ENCODE results near the gene RSPH1. TPM values are rescaled to one million over a fixed set of nuclear protein-coding genes. Genes with fewer than 3 reads are reported as not detected.

RSPH1 gene
- total RNA-seq, 1 experiment from 2014 or later: not detected

DNA sequence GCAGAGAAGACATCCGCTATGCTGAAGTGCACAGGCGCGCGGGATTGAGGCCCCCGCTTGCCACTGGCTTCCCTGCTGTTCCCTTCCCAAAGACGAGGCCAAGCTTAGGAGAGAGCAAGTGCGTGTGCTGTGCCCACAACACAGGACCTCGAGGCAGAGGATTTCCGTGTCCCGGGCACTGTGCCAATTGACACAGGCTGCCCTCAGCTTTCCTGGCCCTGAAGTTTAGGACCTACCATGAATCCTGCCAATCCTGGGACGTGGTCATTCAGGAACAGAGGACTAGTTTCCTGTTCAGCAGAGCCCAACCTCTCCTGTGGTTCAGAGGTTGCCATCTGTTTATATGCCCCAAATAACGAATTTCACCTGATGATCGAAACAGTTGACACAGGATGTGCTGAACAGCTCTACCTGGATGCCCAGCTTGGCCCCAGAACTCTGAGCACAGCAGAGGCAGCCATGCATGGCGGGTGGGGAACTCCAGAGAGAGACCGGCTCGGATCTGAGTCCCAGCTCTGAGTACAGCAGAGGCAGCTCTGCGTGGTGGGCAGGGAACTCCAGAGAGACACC is 39.7 kb upstream of the RSPH1 start:
- H3K27me3 ChIP-seq: peaks cover 6% of the 10 kb centered on the region; the same call in 1 of the 2 replicates
- no peak overlapping the region for H3K27ac ChIP-seq
- H3K36me3 ChIP-seq: no peaks in the 10 kb centered on the region
- peak in 1 of 2 experiments; percentile 20 for DNase-seq
- no peak overlapping the region for H3K4me3 ChIP-seq
- no peaks in the 10 kb centered on the region for H3K9me3 ChIP-seq (replicated peaks)
- H3K4me1 ChIP-seq: peaks cover 6% of the 10 kb centered on the region; the same call in 1 of the 2 replicates

DNA sequence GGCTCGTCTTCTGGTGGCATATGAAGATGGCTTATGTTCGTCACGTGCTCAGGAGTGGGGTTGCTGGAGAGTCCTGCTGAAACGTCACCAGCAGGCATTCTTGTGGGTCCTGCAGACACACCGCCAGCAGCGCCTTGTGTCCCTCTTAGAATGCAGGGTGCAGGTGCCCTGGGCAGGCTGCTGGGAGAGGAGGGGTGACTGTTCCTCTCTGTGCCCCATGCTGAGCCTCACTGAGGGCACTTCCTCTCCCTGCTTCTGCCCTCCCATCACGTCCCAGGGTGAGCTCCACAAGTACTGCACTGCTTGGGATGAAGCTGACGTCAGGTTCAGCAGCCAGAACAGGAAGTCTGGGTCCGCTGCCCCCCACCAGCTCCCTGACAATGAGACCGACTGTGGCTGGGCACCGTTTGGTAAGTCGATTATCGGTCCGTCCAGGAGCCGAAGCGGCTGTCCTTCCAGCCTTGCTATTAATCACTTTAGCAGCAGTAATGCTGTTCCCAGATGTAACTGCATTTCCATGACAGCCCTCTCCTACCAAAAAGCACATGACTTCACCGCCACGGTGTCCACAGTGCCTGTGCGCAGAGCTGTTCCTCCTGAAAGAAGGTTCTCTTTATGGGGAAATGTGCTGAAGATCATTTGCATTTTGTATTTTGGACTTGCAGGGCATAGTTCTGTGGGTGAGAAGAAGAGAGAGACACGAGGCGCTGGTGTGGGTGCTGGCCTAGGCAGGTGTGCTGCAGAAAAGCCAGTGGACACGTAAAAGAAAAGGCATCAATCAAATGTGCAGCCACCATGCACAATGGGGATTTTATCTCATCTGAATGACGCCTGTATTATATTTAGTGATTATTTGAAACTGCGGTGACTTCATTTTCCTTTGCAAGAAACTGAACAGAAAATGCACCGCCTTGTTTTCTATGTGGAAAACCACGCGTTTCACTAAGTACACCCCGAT is 38.7 kb upstream of the RSPH1 start:
- Histone ChIP-seq H3K4me1 (peaks cover 6% of the 10 kb centered on the region; the same call in 1 of the 2 replicates), H3K27me3 (peaks cover 6% of the 10 kb centered on the region; the same call in 1 of the 2 replicates), H3K9me3 (replicated peaks) (no peaks in the 10 kb centered on the region), H3K4me3 (no peak overlapping the region), H3K27ac (no peak overlapping the region), H3K36me3 (no peaks in the 10 kb centered on the region)
- DNase-seq: no peak

DNA sequence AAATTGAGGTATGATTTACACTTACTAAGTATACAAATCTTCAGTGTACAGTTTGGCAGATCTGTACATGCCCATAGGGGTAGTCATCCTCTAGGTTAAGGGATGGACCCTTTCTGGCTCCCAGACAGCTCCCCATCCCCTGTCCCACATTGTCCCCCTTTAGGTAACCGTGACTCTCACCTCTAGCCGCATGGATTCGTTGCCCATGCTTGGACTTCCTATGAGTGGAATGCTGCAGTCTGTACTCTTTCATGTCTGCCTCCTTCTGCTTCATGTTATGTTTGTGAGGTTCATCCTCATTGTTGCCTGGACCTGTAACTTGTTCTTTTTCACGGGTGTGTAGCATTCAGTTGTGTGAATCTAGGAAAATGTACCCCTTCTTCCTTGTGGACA is 37.9 kb upstream of the RSPH1 start:
- Histone ChIP-seq H3K27ac (no peak overlapping the region), H3K9me3 (replicated peaks) (no peaks in the 10 kb centered on the region), H3K27me3 (peaks cover 6% of the 10 kb centered on the region; the same call in 1 of the 2 replicates), H3K4me3 (no peak overlapping the region), H3K4me1 (peaks cover 6% of the 10 kb centered on the region; the same call in 1 of the 2 replicates), H3K36me3 (no peaks in the 10 kb centered on the region)
- DNase-seq: no peak

DNA sequence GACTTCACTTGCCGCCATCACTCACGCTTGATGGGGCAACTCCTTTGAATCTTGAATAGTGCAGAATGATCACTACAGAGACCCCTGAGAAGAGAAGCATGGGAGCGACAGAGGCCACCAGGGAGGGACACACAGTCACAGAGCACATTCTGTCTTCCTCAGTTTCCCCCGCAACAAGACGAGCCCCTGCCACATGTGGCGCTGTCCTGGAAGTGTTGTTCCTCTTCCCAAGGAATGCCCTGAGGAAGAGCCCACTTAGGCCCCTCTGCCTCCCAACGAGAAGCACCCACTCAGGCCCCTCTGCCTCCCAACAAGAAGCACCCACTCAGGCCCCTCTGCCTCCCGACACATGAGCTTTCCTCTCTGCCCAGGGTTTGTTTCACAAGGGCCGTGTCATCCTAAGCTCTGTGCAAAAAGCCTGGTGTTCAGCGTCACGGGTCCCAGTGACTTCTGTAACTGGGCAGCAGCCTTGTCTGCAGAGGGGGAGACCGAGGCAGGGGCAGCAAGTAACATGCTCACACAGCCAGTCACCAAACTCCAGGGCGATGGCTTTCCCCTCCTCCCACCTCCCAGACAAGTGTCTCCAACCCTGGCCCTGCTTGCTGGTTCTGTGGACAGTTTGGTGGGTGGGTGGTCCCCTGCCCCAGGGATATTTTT is 37.4 kb upstream of the RSPH1 start:
- Histone ChIP-seq H3K9me3 (replicated peaks) (no peaks in the 10 kb centered on the region), H3K4me3 (no peak overlapping the region), H3K4me1 (peaks cover 6% of the 10 kb centered on the region; the same call in 1 of the 2 replicates), H3K27ac (no peak overlapping the region), H3K36me3 (no peaks in the 10 kb centered on the region), H3K27me3 (peaks cover 6% of the 10 kb centered on the region; the same call in 1 of the 2 replicates)
- no peak for DNase-seq

DNA sequence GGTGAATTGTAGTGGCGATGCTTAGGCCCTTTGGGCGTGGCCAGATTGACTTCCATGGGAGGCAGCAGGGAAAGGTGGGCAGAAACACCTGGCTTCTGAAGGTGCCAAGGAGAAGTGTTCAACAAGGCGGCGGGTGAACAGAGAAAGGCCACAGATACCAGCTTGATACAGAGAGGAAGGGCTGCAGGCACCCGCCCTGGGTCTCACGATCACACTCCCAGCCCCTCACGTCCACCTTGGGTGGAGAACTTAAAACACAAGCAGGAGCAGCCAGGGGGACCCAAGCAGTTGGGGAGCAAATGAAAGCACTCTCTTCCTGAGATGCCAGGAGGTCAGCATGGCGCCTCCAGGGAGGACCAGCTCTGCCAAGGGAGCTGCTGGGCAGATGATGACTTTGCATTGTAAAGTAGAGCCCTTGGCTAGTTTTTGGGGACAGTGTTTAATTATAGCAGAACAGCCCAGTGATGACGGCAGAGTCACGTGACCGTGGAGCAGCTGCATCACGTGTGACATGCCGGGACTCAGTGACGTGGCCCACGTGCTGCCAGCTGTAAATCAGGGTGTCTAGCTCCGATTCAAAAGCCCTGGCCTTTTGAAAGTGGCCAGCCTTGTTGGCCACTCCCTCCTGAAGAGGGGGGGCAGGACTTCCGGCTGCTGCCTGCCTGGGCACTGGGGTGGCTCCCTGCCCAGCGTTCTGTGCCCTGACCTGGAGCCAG is 36.6 kb upstream of the RSPH1 start:
- peaks cover 6% of the 10 kb centered on the region; the same call in 1 of the 2 replicates for H3K27me3 ChIP-seq
- peak; percentile 50 to 59 for DNase-seq
- peaks cover 6% of the 10 kb centered on the region; the same call in 1 of the 2 replicates for H3K4me1 ChIP-seq
- H3K4me3 ChIP-seq: no peak overlapping the region
- no peaks in the 10 kb centered on the region for H3K9me3 ChIP-seq (replicated peaks)
- no peak overlapping the region for H3K27ac ChIP-seq
- no peaks in the 10 kb centered on the region for H3K36me3 ChIP-seq

DNA sequence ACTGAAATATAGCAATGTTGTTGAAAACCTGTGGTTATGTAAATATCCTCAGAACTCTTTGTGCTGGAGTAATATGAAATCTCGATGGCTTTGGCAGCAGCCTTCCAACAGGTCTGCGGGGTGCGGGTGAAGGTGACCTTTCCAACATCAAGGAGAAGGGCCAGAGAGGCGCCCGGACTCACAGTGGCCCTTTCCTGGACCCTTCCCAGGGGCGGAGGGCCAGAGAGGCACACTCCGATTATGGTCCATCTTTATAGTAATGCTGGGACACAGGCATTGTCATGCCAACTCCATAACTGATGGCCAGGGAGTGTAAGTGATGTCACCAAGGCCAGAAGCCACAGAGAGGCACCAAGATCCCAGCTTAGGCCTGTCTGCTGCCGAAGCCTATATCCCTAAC is 35.7 kb upstream of the RSPH1 start:
- DNase-seq: no peak
- H3K27me3 ChIP-seq: peaks cover 6% of the 10 kb centered on the region; the same call in 1 of the 2 replicates

DNA sequence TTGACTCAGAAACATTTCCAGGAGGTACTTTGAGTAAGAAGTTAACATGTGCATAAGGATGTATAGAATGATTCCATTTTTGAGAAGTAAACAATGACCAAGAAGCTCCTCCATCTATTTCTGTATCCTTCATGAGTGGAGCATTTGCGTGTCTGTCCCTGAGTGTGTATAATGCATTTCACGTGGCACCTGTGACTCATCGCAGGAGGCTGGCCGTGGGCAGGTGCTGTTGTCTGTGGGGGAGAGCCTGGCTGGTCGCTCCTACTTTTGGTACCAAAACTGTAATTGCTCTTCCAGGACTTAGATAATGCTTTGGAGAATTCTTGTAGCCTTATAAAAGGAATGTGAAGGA is 34.1 kb upstream of the RSPH1 start:
- no peaks in the 10 kb centered on the region for H3K9me3 ChIP-seq (replicated peaks)
- DNase-seq: no peak
- peaks cover 7% of the 10 kb centered on the region; the same call in 1 of the 2 replicates for H3K4me1 ChIP-seq
- H3K36me3 ChIP-seq: no peaks in the 10 kb centered on the region
- no peak overlapping the region for H3K27ac ChIP-seq
- peaks cover 6% of the 10 kb centered on the region; the same call in 1 of the 2 replicates for H3K27me3 ChIP-seq
- H3K4me3 ChIP-seq: no peak overlapping the region

More for the DNA sequence above, 35.7 kb upstream of the RSPH1 start:
- H3K4me3 ChIP-seq: no peak overlapping the region
- no peak overlapping the region for H3K27ac ChIP-seq
- no peaks in the 10 kb centered on the region for H3K36me3 ChIP-seq
- peaks cover 6% of the 10 kb centered on the region; the same call in 1 of the 2 replicates for H3K4me1 ChIP-seq
- H3K9me3 ChIP-seq (replicated peaks): no peaks in the 10 kb centered on the region

DNA sequence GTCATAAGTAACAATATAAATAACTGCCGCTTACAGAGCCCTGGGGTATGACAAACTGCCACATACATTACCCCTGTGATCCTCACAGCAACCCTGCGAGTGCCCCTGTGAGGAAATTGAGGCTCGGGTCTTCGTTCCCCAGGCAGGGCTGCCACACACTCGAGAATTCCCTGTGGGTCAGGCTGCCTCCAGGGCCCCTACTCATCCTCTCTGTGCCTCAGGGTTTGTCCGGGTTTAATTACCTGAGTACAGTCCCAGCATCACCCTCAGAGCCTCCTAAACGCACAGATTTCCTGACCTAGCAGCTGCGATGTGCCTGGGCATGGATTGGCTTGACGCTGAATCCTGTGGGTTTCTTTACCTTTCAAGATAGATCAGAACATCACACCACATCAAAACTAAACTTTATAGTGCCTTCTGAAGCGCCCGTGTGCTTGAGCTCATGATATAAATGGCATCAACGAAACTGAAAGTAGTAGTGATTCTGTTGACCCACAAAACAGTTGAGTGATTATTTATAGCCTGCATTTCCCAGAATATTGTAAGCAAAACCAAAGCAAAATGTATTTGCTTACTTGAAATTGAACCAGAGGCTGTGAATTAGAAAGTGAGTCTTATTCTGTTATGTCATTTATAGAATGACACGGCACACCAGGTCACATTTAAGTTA is 31.6 kb upstream of the RSPH1 start:
- peaks cover 8% of the 10 kb centered on the region; the same call in 1 of the 2 replicates for H3K4me1 ChIP-seq
- H3K4me3 ChIP-seq: no peak overlapping the region
- H3K27me3 ChIP-seq: peaks cover 6% of the 10 kb centered on the region; the same call in 1 of the 2 replicates
- H3K36me3 ChIP-seq: no peaks in the 10 kb centered on the region
- DNase-seq: no peak
- no peaks in the 10 kb centered on the region for H3K9me3 ChIP-seq (replicated peaks)
- H3K27ac ChIP-seq: no peak overlapping the region

DNA sequence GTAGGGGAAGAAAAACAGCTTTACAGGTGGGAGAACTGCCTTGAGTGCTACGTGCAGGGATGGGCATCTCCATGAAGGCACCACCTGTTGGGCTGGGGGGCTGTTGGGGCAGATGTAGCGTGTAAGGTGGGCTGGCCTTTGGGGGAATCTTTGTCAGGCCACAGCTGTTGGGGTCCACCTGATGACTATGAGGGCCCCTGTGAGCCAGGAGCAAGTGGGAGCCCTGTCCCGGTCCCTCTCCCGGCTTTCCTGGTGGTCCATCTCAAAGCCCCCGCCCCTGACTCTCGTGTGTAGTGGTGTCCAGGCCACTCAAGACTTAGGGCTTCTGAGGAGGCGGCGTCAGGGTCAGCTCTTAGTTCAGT is 31.1 kb upstream of the RSPH1 start:
- H3K36me3 ChIP-seq: no peaks in the 10 kb centered on the region
- H3K4me3 ChIP-seq: no peak overlapping the region
- peaks cover 8% of the 10 kb centered on the region; the same call in 1 of the 2 replicates for H3K4me1 ChIP-seq
- DNase-seq: no peak
- peaks cover 6% of the 10 kb centered on the region; the same call in 1 of the 2 replicates for H3K27me3 ChIP-seq
- H3K9me3 ChIP-seq (replicated peaks): no peaks in the 10 kb centered on the region
- no peak overlapping the region for H3K27ac ChIP-seq

DNA sequence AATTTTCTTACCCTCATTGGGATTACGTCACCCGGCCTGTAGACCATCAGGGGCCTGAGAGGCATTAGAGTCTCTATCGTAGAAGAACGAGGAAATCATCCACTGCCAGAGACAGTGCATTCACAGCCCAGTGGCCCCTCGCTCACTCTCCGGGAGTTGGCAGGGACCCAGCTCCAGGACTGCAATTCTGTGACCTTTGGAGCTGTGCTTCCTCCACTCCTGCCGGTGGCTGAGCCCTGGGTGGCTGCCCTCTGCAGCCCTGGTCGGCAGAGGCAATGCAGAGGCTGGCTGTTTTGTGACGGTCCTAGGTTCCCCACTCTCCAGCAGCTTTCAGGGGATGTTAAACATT is 30.3 kb upstream of the RSPH1 start:
- Histone ChIP-seq H3K27ac (no peak overlapping the region), H3K27me3 (peaks cover 5% of the 10 kb centered on the region; the same call in 1 of the 2 replicates), H3K36me3 (no peaks in the 10 kb centered on the region), H3K4me3 (no peak overlapping the region), H3K4me1 (peaks cover 8% of the 10 kb centered on the region; the same call in 1 of the 2 replicates), H3K9me3 (replicated peaks) (no peaks in the 10 kb centered on the region)
- no peak for DNase-seq

DNA sequence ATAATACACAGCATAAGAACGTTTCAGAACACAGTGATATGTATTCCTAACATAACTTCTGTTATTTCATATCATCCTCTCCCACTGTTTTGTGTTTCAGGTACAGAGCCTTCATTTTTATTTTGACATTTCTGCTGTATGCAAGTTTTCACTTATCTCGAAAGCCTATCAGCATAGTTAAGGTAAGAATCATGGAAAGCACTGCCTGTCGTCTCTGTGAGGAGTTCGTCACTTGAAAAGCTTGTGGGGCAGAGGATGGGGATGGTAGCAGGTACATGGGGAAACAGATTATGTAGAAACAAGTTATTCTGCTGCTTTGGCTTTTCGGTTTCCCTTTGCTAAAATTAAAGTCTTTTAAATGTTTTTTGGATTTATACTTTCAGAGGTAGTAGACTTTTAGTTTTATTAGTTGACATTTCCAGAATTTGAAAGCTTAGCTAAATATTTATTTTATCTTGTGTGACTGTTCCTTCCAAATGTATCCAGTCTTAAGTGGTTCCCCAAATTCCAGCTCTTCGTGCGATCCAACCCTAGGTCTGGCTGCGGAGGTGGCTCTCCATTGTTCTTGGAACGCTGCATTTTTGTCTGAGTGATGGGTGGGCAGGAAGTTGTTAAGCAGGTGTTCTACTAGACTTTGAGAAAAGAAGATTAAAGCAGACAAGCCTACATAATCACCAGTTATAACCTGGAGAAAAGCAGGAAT is 29.8 kb upstream of the RSPH1 start:
- H3K4me3 ChIP-seq: no peak overlapping the region

DNA sequence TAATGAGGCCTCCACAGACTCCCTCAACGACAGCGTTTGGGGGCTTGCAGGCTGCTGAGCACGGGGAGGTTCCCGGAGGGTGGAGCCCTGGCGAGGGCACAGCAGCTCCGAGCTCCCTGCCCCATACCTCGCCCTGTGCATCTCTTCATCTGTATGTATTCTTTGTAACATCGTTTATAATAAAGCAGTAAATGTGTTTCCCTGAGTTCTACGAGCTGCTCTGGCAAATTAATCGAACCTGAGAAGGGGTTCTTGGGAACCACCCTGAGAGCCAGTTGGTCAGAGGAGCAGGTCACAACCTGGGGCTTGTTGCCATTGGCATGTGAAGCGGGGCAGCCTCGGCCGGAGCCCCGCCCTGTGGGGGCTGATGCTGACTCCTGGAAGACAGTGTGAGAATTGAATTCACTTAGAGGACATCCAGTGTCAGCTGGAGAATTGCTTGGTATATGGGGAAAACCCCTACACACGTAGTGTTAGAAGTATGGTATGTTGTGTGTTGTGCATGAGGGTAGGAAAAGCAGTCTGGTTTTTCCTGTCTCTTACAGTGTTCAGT is 29.1 kb upstream of the RSPH1 start:
- H3K36me3 ChIP-seq: no peaks in the 10 kb centered on the region
- no peak overlapping the region for H3K27ac ChIP-seq
- no peaks in the 10 kb centered on the region; the same call in 1 of the 2 replicates for H3K27me3 ChIP-seq
- no peaks in the 10 kb centered on the region for H3K9me3 ChIP-seq (replicated peaks)
- H3K4me3 ChIP-seq: peak overlapping the region; percentile 27
- DNase-seq: no peak
- peaks cover 8% of the 10 kb centered on the region; the same call in 1 of the 2 replicates for H3K4me1 ChIP-seq

More for the DNA sequence above, 29.8 kb upstream of the RSPH1 start:
- H3K4me1 ChIP-seq: peaks cover 8% of the 10 kb centered on the region; the same call in 1 of the 2 replicates
- H3K9me3 ChIP-seq (replicated peaks): no peaks in the 10 kb centered on the region
- H3K27me3 ChIP-seq: no peaks in the 10 kb centered on the region
- H3K27ac ChIP-seq: no peak overlapping the region
- no peak for DNase-seq
- H3K36me3 ChIP-seq: no peaks in the 10 kb centered on the region
